GM18499 (cell line): ENCODE measurements around the gene ALG2.
A peak's percentile ranks its signal among the peaks of the same experiment; 100 is the strongest.
"Not testable (repeated sequence)": the region's sequence is repeated elsewhere in the genome, so short reads cannot be mapped to it uniquely, and the experiment has no call there.

Source experiments
- ATAC-seq: cut with Tn5 transposase; IDR thresholded peaks from one replicate; pipeline ENCODE4 v1.9.1; 2021; ENCODE audit warnings: moderate number of reproducible peaks; ENCODE audit not compliant: insufficient read depth, unreplicated experiment

ALG2 gene

GRCh38 chr9:99239341-99240060 lies 17.8 kb upstream of the ALG2 start:
- no peak for ATAC-seq

- no peak for ATAC-seq
Observed at GRCh38 chr9:99238331-99238730, 16.6 kb upstream of the ALG2 start.

- ATAC-seq, result not testable (repeated sequence)
Observed at GRCh38 chr9:99237849-99238248, 16.1 kb upstream of the ALG2 start.

- no peak for ATAC-seq
Observed at GRCh38 chr9:99237356-99237755, 15.6 kb upstream of the ALG2 start.

GRCh38 chr9:99235926-99236634 lies 14.3 kb upstream of the ALG2 start:
- ATAC-seq, result peak; percentile 95

- no peak for ATAC-seq
Observed at GRCh38 chr9:99235069-99235468, 13.3 kb upstream of the ALG2 start.

GRCh38 chr9:99234618-99235017 lies 12.9 kb upstream of the ALG2 start:
- ATAC-seq, result no peak

- ATAC-seq, result no peak
Observed at GRCh38 chr9:99231711-99232110, 10.0 kb upstream of the ALG2 start.

- no peak for ATAC-seq
Observed at GRCh38 chr9:99230206-99230605, 8.5 kb upstream of the ALG2 start.

GRCh38 chr9:99226054-99226453 lies 4.3 kb upstream of the ALG2 start:
- ATAC-seq, result no peak

- ATAC-seq, result no peak
Observed at GRCh38 chr9:99224445-99224844, 2.7 kb upstream of the ALG2 start.

GRCh38 chr9:99222416-99223270 lies 901 bp upstream of the ALG2 start:
- peak; percentile 5 for ATAC-seq

- ATAC-seq, result no peak
Observed at GRCh38 chr9:99221266-99221620, 499 bp downstream of the ALG2 start.

- no peak for ATAC-seq
Observed at GRCh38 chr9:99220011-99220410, 1.7 kb downstream of the ALG2 start.

- ATAC-seq, result no peak
Observed at GRCh38 chr9:99216073-99216472, 5.7 kb downstream of the ALG2 start.

GRCh38 chr9:99213197-99213596 lies 8.5 kb downstream of the ALG2 start:
- ATAC-seq, result no peak

GRCh38 chr9:99211746-99212145 lies 10.0 kb downstream of the ALG2 start:
- no peak for ATAC-seq

- ATAC-seq, result no peak
Observed at GRCh38 chr9:99210572-99210971, 11.2 kb downstream of the ALG2 start.

GRCh38 chr9:99201603-99202002 lies 20.1 kb downstream of the ALG2 start:
- ATAC-seq, result no peak

- ATAC-seq, result no peak
Observed at GRCh38 chr9:99199938-99200539, 21.7 kb downstream of the ALG2 start.

- no peak for ATAC-seq
Observed at GRCh38 chr9:99197987-99198386, 23.8 kb downstream of the ALG2 start.
